IMR-90 (cell line): ENCODE measurements around the gene HSFX3. TPM values are rescaled to one million over a fixed set of nuclear protein-coding genes. Genes with fewer than 3 reads are reported as not detected.
"Not testable (repeated sequence)": the region's sequence is repeated elsewhere in the genome, so short reads cannot be mapped to it uniquely, and the experiment has no call there.

Source experiments
- ATAC-seq: fragments of 200-7000 bp; cut with Tn5 transposase; 2 replicates; pipeline ENCODE4 v1.9.1; 2020; ENCODE audit warnings: low read depth, mild to moderate bottlenecking, moderate library complexity
- BruUV-seq: library from RNA; stranded (reverse); fragments of 400-500 nt; replicated peaks from 2 replicates; lab custom pipeline; 2021; lab: Mats Ljungman, UMichigan
- CTCF ChIA-PET: fragments of 300-600 bp; formaldehyde crosslinking; extraction: SDS; loops from one replicate; lab custom pipeline; 2021; ENCODE audit warnings: antibody characterized with exemption; lab: Yijun Ruan, JAX
- POLR2A ChIA-PET: fragments of 300-600 bp; sonication (Branson Sonifier 250); formaldehyde crosslinking; loops from one replicate; lab custom pipeline; 2022; ENCODE audit warnings: antibody characterized with exemption; ENCODE audit not compliant: unreplicated experiment; lab: Charles Lee
- DNase-seq: peaks from one replicate; pipeline ENCODE4 v3.0.0; 2013
- H2AFZ ChIP-seq: replicated peaks from 2 replicates; pipeline ENCODE3; 2013; ENCODE audit warnings: low read length, mild to moderate bottlenecking; ENCODE audit not compliant: poor library complexity
- H2AK5ac ChIP-seq: 2 replicates; pipeline ENCODE4 v1.6.1; 2013; ENCODE audit warnings: low read depth, low read length, inconsistent platforms
- H2AK9ac ChIP-seq: replicated peaks from 2 replicates; pipeline ENCODE3; 2013; ENCODE audit warnings: mild to moderate bottlenecking, low read depth, low read length, moderate library complexity; ENCODE audit not compliant: poor library complexity
- H2BK120ac ChIP-seq: 2 replicates; pipeline ENCODE4 v1.6.1; 2013; ENCODE audit warnings: low read depth, low read length, inconsistent platforms
- H2BK15ac ChIP-seq: 3 replicates; pipeline ENCODE4 v1.6.1; 2013; ENCODE audit warnings: low read depth, low read length, inconsistent platforms
- H2BK20ac ChIP-seq: 2 replicates; pipeline ENCODE4 v1.6.1; 2013; ENCODE audit warnings: low read depth, mild to moderate bottlenecking, inconsistent platforms, low read length, moderate library complexity
- H2BK5ac ChIP-seq: 2 replicates; pipeline ENCODE4 v1.6.1; 2013; ENCODE audit warnings: mild to moderate bottlenecking, low read depth, low read length, inconsistent platforms; ENCODE audit not compliant: poor library complexity, severe bottlenecking
- H3K14ac ChIP-seq: replicated peaks from 2 replicates; pipeline ENCODE4 v1.6.1; 2013; ENCODE audit warnings: low read depth, low read length, inconsistent platforms
- H3K18ac ChIP-seq: 2 replicates; pipeline ENCODE4 v1.6.1; 2013; ENCODE audit warnings: low read depth, low read length, control low read depth
- H3K23ac ChIP-seq: 2 replicates; pipeline ENCODE4 v1.6.1; 2013; ENCODE audit warnings: low read depth, low read length, inconsistent platforms
- H3K27ac ChIP-seq: 2 replicates; pipeline ENCODE4 v1.5.1; 2013; ENCODE audit warnings: mild to moderate bottlenecking, control low read depth, low read length; ENCODE audit not compliant: insufficient read depth
- H3K27me3 ChIP-seq: 2 replicates; pipeline ENCODE4 v1.6.1; 2013; ENCODE audit warnings: low read length; ENCODE audit not compliant: control insufficient read depth, insufficient read depth
- H3K36me3 ChIP-seq: 2 replicates; pipeline ENCODE4 v1.6.1; 2013; ENCODE audit warnings: low read length, mixed read lengths; ENCODE audit not compliant: control insufficient read depth, insufficient read depth
- H3K4ac ChIP-seq: 2 replicates; pipeline ENCODE4 v1.6.1; 2013; ENCODE audit warnings: low read depth, low read length, inconsistent platforms
- H3K4me1 ChIP-seq: 2 replicates; pipeline ENCODE4 v1.6.1; 2013; ENCODE audit warnings: low read length, mixed read lengths; ENCODE audit not compliant: control insufficient read depth, insufficient read depth
- H3K4me2 ChIP-seq: 2 replicates; pipeline ENCODE4 v1.6.1; 2013; ENCODE audit warnings: low read depth, mild to moderate bottlenecking, control low read depth, low read length, moderate library complexity
- H3K4me3 ChIP-seq: 2 replicates; pipeline ENCODE4 v1.5.1; 2013; ENCODE audit warnings: low read depth, mild to moderate bottlenecking, control low read depth, low read length, moderate library complexity; ENCODE audit not compliant: insufficient read depth
- H3K56ac ChIP-seq: 2 replicates; pipeline ENCODE4 v1.6.1; 2013; ENCODE audit warnings: low read length, inconsistent platforms; ENCODE audit not compliant: insufficient read depth; ENCODE audit errors: extremely low read depth
- H3K79me1 ChIP-seq, 2 experiments: 2 replicates each; pipeline ENCODE4 v1.6.1; 2013; ENCODE audit warnings: low read length in 2 of 2, inconsistent platforms in 1 of 2, low read depth in 1 of 2
- H3K9ac ChIP-seq: 2 replicates; pipeline ENCODE4 v1.6.1; 2013; ENCODE audit warnings: low read depth, low read length, control low read depth
- H3K9me1 ChIP-seq: 2 replicates; pipeline ENCODE4 v1.6.1; 2013; ENCODE audit warnings: low read length, inconsistent platforms; ENCODE audit not compliant: insufficient read depth
- H3K9me3 ChIP-seq: 2 replicates; pipeline ENCODE4 v1.6.1; 2013; ENCODE audit warnings: low read length; ENCODE audit not compliant: control insufficient read depth, insufficient read depth
- H4K20me1 ChIP-seq: 2 replicates; pipeline ENCODE4 v1.6.1; 2013; ENCODE audit warnings: low read length, inconsistent platforms; ENCODE audit not compliant: insufficient read depth
- H4K5ac ChIP-seq: 2 replicates; pipeline ENCODE4 v1.6.1; 2013; ENCODE audit warnings: mild to moderate bottlenecking, low read depth, low read length, control low read depth
- H4K8ac ChIP-seq, 2 experiments: 2 replicates each; pipeline ENCODE4 v1.6.1; 2013; ENCODE audit warnings: low read depth in 2 of 2, low read length in 2 of 2, control low read depth in 1 of 2, inconsistent platforms in 1 of 2
- H4K91ac ChIP-seq: 2 replicates; pipeline ENCODE4 v1.6.1; 2013; ENCODE audit warnings: low read depth, low read length, inconsistent platforms; ENCODE audit not compliant: insufficient read depth
- WGBS, 2 experiments: methylation state at CpG; one replicate each; pipeline versions ENCODE4 v1.1.5 to v1.1.7; 2013; ENCODE audit warnings: missing lambda C conversion rate in 2 of 2; ENCODE audit not compliant: insufficient read length in 1 of 2; ENCODE audit errors: extremely low coverage in 2 of 2; 5-methylcytosine and 5-hydroxymethylcytosine counted together
- dilution Hi-C: fragments of 300-500 bp; cut with HindIII; formaldehyde crosslinking; loops from one replicate; pipeline ENCODE4 v1.14.3; 2018; ENCODE audit warnings: low sequenced_read_pairs; ENCODE audit not compliant: unreplicated experiment
- in situ Hi-C: fragments of 300-500 bp; cut with MboI; formaldehyde crosslinking; loops from 3 replicates; pipeline ENCODE4 v1.14.3; 2019; ENCODE audit warnings: low sequenced_read_pairs, inconsistent platforms, mixed read lengths
- intact Hi-C: fragments of 100-400 bp; cut with micrococcal nuclease; formaldehyde crosslinking; loops from 2 replicates; pipeline ENCODE4 v1.10.0; 2022
- polyA plus RNA-seq, 3 experiments: library from polyadenylated mRNA; depleted of rRNA; stranded (reverse); fragments of >200 nt; gene quantifications; 2 replicates each; pipeline ENCODE4 v1.2.3, GENCODE V29; 2012; ENCODE audit warnings: low replicate concordance in 1 of 3
- total RNA-seq: library from RNA; depleted of rRNA; stranded (reverse); fragments of >200 nt; gene quantifications from 2 replicates; pipeline ENCODE4 v1.2.3, GENCODE V29; 2012

HSFX3 gene
- total and polyA plus RNA-seq, 2 of the 4 experiments (the other 2 are of a cell fraction) = not detected

- in situ Hi-C loops, H2AFZ ChIP-seq, H3K79me1 ChIP-seq, H4K20me1 ChIP-seq, H3K9ac ChIP-seq, H3K14ac ChIP-seq, H3K56ac ChIP-seq, H2AK9ac ChIP-seq, H3K27me3 ChIP-seq, ATAC-seq, H4K5ac ChIP-seq, H3K36me3 ChIP-seq, H4K91ac ChIP-seq, H3K23ac ChIP-seq, H3K9me1 ChIP-seq, H2BK15ac ChIP-seq, POLR2A ChIA-PET, H3K4me3 ChIP-seq, CTCF ChIA-PET, H2AK5ac ChIP-seq, dilution Hi-C loops, H4K8ac ChIP-seq, BruUV-seq, H3K4me1 ChIP-seq, H3K9me3 ChIP-seq, H3K27ac ChIP-seq, H2BK5ac ChIP-seq, H3K4ac ChIP-seq, intact Hi-C loops, H2BK120ac ChIP-seq, H3K4me2 ChIP-seq, DNase-seq, H3K18ac ChIP-seq, H2BK20ac ChIP-seq: not testable (repeated sequence)
- no CpG with 5 or more reads among the region's 17 CpGs for WGBS, 2 experiments
These were observed 35.9 kb upstream of the HSFX3 start for GRCh38 chrX:149585631-149586030.

- intact Hi-C loops, dilution Hi-C loops: not testable (repeated sequence)
- no CpG with 5 or more reads among the region's 1 CpG for WGBS, 2 experiments
These were observed 23.7 kb upstream of the HSFX3 start for GRCh38 chrX:149573456-149573855.

More at GRCh38 chrX:149573456-149573855, 23.7 kb upstream of the HSFX3 start:
- H3K36me3 ChIP-seq, H3K9ac ChIP-seq, H2BK20ac ChIP-seq, H3K27ac ChIP-seq, BruUV-seq, POLR2A ChIA-PET, in situ Hi-C loops, H2BK5ac ChIP-seq, H3K4ac ChIP-seq, H2AK9ac ChIP-seq, H3K18ac ChIP-seq, H3K27me3 ChIP-seq, H4K91ac ChIP-seq, H3K4me3 ChIP-seq, H3K56ac ChIP-seq, H4K5ac ChIP-seq, H2AFZ ChIP-seq, H3K9me3 ChIP-seq, H3K9me1 ChIP-seq, H2BK120ac ChIP-seq, H3K4me1 ChIP-seq, H3K23ac ChIP-seq, H4K8ac ChIP-seq, H2BK15ac ChIP-seq, H3K4me2 ChIP-seq, H4K20me1 ChIP-seq, H3K14ac ChIP-seq, H2AK5ac ChIP-seq, CTCF ChIA-PET, H3K79me1 ChIP-seq, DNase-seq: not testable (repeated sequence)
- peak; percentile 76 for ATAC-seq
